DOHH2 (cell line): ENCODE results near the gene NFIA.

Source experiments
- CTCF ChIP-seq: fragments of 200-600 bp; sonication (generic); IDR thresholded peaks from one replicate; pipeline ENCODE4 v1.5.1; 2014; ENCODE audit warnings: antibody characterized with exemption, mild to moderate bottlenecking, low read depth, low read length; ENCODE audit not compliant: poor library complexity, severe bottlenecking
- EZH2phosphoT487 ChIP-seq: fragments of 200-600 bp; sonication (generic); IDR thresholded peaks from 2 replicates; pipeline ENCODE4 v1.6.1; 2017; ENCODE audit warnings: borderline replicate concordance, mild to moderate bottlenecking, antibody characterized with exemption, low read length, moderate library complexity, mixed read lengths

GRCh38 chr1:61053712-61054600, 28.4 kb upstream of the NFIA start:
- TF ChIP-seq CTCF = no peak
- no peak for TF ChIP-seq EZH2phosphoT487
